Osteocyte (in vitro differentiated cells): ENCODE measurements around the gene CHCHD4. TPM values are rescaled to one million over a fixed set of nuclear protein-coding genes. Genes with fewer than 3 reads are reported as not detected.
"Not testable (repeated sequence)": the region's sequence is repeated elsewhere in the genome, so short reads cannot be mapped to it uniquely, and the experiment has no call there.

Experiments used
- DNase-seq: peaks from one replicate; pipeline ENCODE4 v3.0.0; 2021; ENCODE audit warnings: mixed read lengths; ENCODE audit not compliant: unreplicated experiment; ENCODE audit errors: extremely low spot score
- H3K27ac Mint-ChIP-seq: one replicate; pipeline ENCODE4 v1.8.0; 2021; ENCODE audit warnings: mild to moderate bottlenecking, mixed read lengths; ENCODE audit not compliant: unreplicated experiment
- H3K27me3 Mint-ChIP-seq: one replicate; pipeline ENCODE4 v1.8.0; 2021; ENCODE audit warnings: mixed read lengths; ENCODE audit not compliant: unreplicated experiment
- H3K36me3 Mint-ChIP-seq: one replicate; pipeline ENCODE4 v1.8.0; 2021; ENCODE audit warnings: mixed read lengths; ENCODE audit not compliant: unreplicated experiment
- H3K4me1 Mint-ChIP-seq: one replicate; pipeline ENCODE4 v1.8.0; 2021; ENCODE audit warnings: mixed read lengths; ENCODE audit not compliant: unreplicated experiment
- H3K4me3 Mint-ChIP-seq: one replicate; pipeline ENCODE4 v1.8.0; 2021; ENCODE audit warnings: mild to moderate bottlenecking, moderate library complexity, mixed read lengths; ENCODE audit not compliant: unreplicated experiment
- H3K9me3 Mint-ChIP-seq: one replicate; pipeline ENCODE4 v1.8.0; 2021; ENCODE audit warnings: mixed read lengths; ENCODE audit not compliant: unreplicated experiment
- CTCF ChIP-seq: fragments of 200-600 bp; sonication (generic); IDR thresholded peaks from 2 replicates; pipeline ENCODE4 v1.5.0; 2021; ENCODE audit warnings: antibody characterized with exemption, mild to moderate bottlenecking, moderate library complexity
- total RNA-seq: library from RNA; stranded (reverse); gene quantifications from 2 replicates; pipeline ENCODE4 v1.2.1, GENCODE V29; 2021

Gene CHCHD4
- total RNA-seq, 1 donor from 2014 or later: 7.2 TPM

- Mint-ChIP-seq H3K4me1 (peaks cover 34% of the 10 kb centered on the region), H3K4me3 (peak overlapping the region; percentile 98), H3K27ac (peak overlapping the region; percentile 99), H3K36me3 (peaks cover 30% of the 10 kb centered on the region), H3K27me3 (no peaks in the 10 kb centered on the region), H3K9me3 (no peaks in the 10 kb centered on the region)
- TF ChIP-seq CTCF: no peak
- DNase-seq: peak; percentile 85
Measured at GRCh38 chr3:14125193-14126016, 735 bp upstream of the CHCHD4 start.

- no peak for TF ChIP-seq CTCF
- H3K4me1 Mint-ChIP-seq: peaks cover 34% of the 10 kb centered on the region
- H3K9me3 Mint-ChIP-seq: no peaks in the 10 kb centered on the region
- H3K36me3 Mint-ChIP-seq: peaks cover 21% of the 10 kb centered on the region
- H3K27me3 Mint-ChIP-seq: no peaks in the 10 kb centered on the region
- peak overlapping the region; percentile 71 for H3K27ac Mint-ChIP-seq
- no peak for DNase-seq
- peak overlapping the region; percentile 86 for H3K4me3 Mint-ChIP-seq
Measured at GRCh38 chr3:14124223-14124614, 451 bp downstream of the CHCHD4 start.

GRCh38 chr3:14123308-14124222 lies 1.1 kb downstream of the CHCHD4 start:
- DNase-seq: peak; percentile 34

GRCh38 chr3:14122301-14122700 lies 2.4 kb downstream of the CHCHD4 start:
- peak; percentile 27 for DNase-seq
- peaks cover 31% of the 10 kb centered on the region for H3K4me1 Mint-ChIP-seq
- H3K27ac Mint-ChIP-seq: peak overlapping the region; percentile 15
- TF ChIP-seq CTCF: no peak
- H3K27me3 Mint-ChIP-seq: no peaks in the 10 kb centered on the region
- peaks cover 8% of the 10 kb centered on the region for H3K36me3 Mint-ChIP-seq
- no peaks in the 10 kb centered on the region for H3K9me3 Mint-ChIP-seq
- no peak overlapping the region for H3K4me3 Mint-ChIP-seq

More at GRCh38 chr3:14123308-14124222, 1.1 kb downstream of the CHCHD4 start:
- peaks cover 34% of the 10 kb centered on the region for H3K4me1 Mint-ChIP-seq
- no peak for TF ChIP-seq CTCF
- H3K27ac Mint-ChIP-seq: peak overlapping the region; percentile 71
- peaks cover 17% of the 10 kb centered on the region for H3K36me3 Mint-ChIP-seq
- H3K4me3 Mint-ChIP-seq: peak overlapping the region; percentile 86
- H3K9me3 Mint-ChIP-seq: no peaks in the 10 kb centered on the region
- H3K27me3 Mint-ChIP-seq: no peaks in the 10 kb centered on the region

- H3K4me3 Mint-ChIP-seq: no peak overlapping the region
- peak; percentile 49 for DNase-seq
- H3K27me3 Mint-ChIP-seq: no peaks in the 10 kb centered on the region
- H3K27ac Mint-ChIP-seq: no peak overlapping the region
- H3K4me1 Mint-ChIP-seq: peaks cover 28% of the 10 kb centered on the region
- no peaks in the 10 kb centered on the region for H3K9me3 Mint-ChIP-seq
- no peak for TF ChIP-seq CTCF
- H3K36me3 Mint-ChIP-seq: peaks cover 8% of the 10 kb centered on the region
Measured at GRCh38 chr3:14121859-14122258, 2.8 kb downstream of the CHCHD4 start.

GRCh38 chr3:14120921-14121448 lies 3.7 kb downstream of the CHCHD4 start:
- peaks cover 19% of the 10 kb centered on the region for H3K4me1 Mint-ChIP-seq
- not testable (repeated sequence) for H3K36me3 Mint-ChIP-seq, H3K4me3 Mint-ChIP-seq, H3K9me3 Mint-ChIP-seq, H3K27me3 Mint-ChIP-seq, H3K27ac Mint-ChIP-seq
- DNase-seq: peak; percentile 7
